Activated B cell treated with CpG ODN at 0.5 μM for 24 hours (primary cell): ENCODE results near the gene SPATS2L. TPM values are rescaled to one million over a fixed set of nuclear protein-coding genes. Genes with fewer than 3 reads are reported as not detected.

Source experiments
- ATAC-seq: fragments of 200-7000 bp; cut with Tn5 transposase; one replicate; pipeline ENCODE4 v1.10.0; 2021; ENCODE audit warnings: low read depth, mild to moderate bottlenecking, moderate library complexity
- CTCF ChIA-PET: fragments of 350-600 bp; sonication (Branson Sonifier 250); formaldehyde crosslinking; loops from one replicate; lab custom pipeline; 2021; ENCODE audit warnings: antibody characterized with exemption; lab: Charles Lee
- POLR2A ChIA-PET: fragments of 350-600 bp; sonication (Branson Sonifier 250); formaldehyde crosslinking; loops from one replicate; lab custom pipeline; 2021; ENCODE audit warnings: antibody characterized with exemption; lab: Charles Lee
- DNase-seq: peaks from one replicate; pipeline ENCODE4 v3.0.0; 2022
- H3K27ac Mint-ChIP-seq: one replicate; pipeline ENCODE4 v1.8.0; 2020; ENCODE audit warnings: mixed read lengths
- H3K27me3 Mint-ChIP-seq: one replicate; pipeline ENCODE4 v1.8.0; 2021; ENCODE audit warnings: mixed read lengths
- H3K36me3 Mint-ChIP-seq: one replicate; pipeline ENCODE4 v1.8.0; 2021; ENCODE audit warnings: low read depth, mixed read lengths
- H3K4me1 Mint-ChIP-seq: one replicate; pipeline ENCODE4 v1.8.0; 2021; ENCODE audit warnings: mixed read lengths
- H3K4me3 Mint-ChIP-seq: one replicate; pipeline ENCODE4 v1.8.0; 2020; ENCODE audit warnings: mild to moderate bottlenecking, mixed read lengths
- H3K9me3 Mint-ChIP-seq: one replicate; pipeline ENCODE4 v1.8.0; 2020; ENCODE audit warnings: mixed read lengths
- CTCF ChIP-seq: fragments of 200-600 bp; IDR thresholded peaks from one replicate; pipeline ENCODE4 v1.8.0; 2022; ENCODE audit warnings: antibody characterized with exemption, mild to moderate bottlenecking
- intact Hi-C: fragments of 100-400 bp; cut with micrococcal nuclease; formaldehyde crosslinking; loops from one replicate; pipeline ENCODE4 v1.15.1; 2024
- total RNA-seq: library from RNA; stranded (reverse); gene quantifications from 2 replicates; pipeline ENCODE4 v1.2.3, GENCODE V29; 2022

Gene SPATS2L
- total RNA-seq, 1 donor from 2014 or later, result 0.64 TPM

GRCh38 chr2:200494048-200494447, 187.6 kb downstream of the SPATS2L start:
- no peak overlapping the region for H3K27ac Mint-ChIP-seq
- intact Hi-C loops, result no loop called here
- ChIA-PET CTCF (no interaction called here), POLR2A (no interaction called here)
- H3K4me1 Mint-ChIP-seq, result no peaks in the 10 kb centered on the region
- no peaks in the 10 kb centered on the region for H3K27me3 Mint-ChIP-seq
- ATAC-seq (no peak), DNase-seq (no peak)
- TF ChIP-seq CTCF, result no peak
- no peaks in the 10 kb centered on the region for H3K9me3 Mint-ChIP-seq
- H3K36me3 Mint-ChIP-seq, result peaks cover 89% of the 10 kb centered on the region
- H3K4me3 Mint-ChIP-seq, result no peak overlapping the region

- no peak overlapping the region for H3K27ac Mint-ChIP-seq
- DNase-seq (no peak), ATAC-seq (no peak)
- H3K27me3 Mint-ChIP-seq, result no peaks in the 10 kb centered on the region
- no peak for TF ChIP-seq CTCF
- H3K36me3 Mint-ChIP-seq, result peaks cover 70% of the 10 kb centered on the region
- ChIA-PET POLR2A (no interaction called here), CTCF (no interaction called here)
- intact Hi-C loops, result no loop called here
- H3K4me1 Mint-ChIP-seq, result no peaks in the 10 kb centered on the region
- no peak overlapping the region for H3K4me3 Mint-ChIP-seq
- H3K9me3 Mint-ChIP-seq, result no peaks in the 10 kb centered on the region
Observed at GRCh38 chr2:200496696-200497095, 190.2 kb downstream of the SPATS2L start.

- DNase-seq (no peak), ATAC-seq (no peak)
- no peak overlapping the region for H3K27ac Mint-ChIP-seq
- H3K9me3 Mint-ChIP-seq, result no peaks in the 10 kb centered on the region
- TF ChIP-seq CTCF, result no peak
- no peaks in the 10 kb centered on the region for H3K4me1 Mint-ChIP-seq
- H3K36me3 Mint-ChIP-seq, result peaks cover 66% of the 10 kb centered on the region
- H3K4me3 Mint-ChIP-seq, result no peak overlapping the region
- ChIA-PET CTCF (no interaction called here), POLR2A (no interaction called here)
- no peaks in the 10 kb centered on the region for H3K27me3 Mint-ChIP-seq
- intact Hi-C loops, result no loop called here
Observed at GRCh38 chr2:200498402-200499162, 192.1 kb downstream of the SPATS2L start.

- peaks cover 54% of the 10 kb centered on the region for H3K36me3 Mint-ChIP-seq
- ATAC-seq (no peak), DNase-seq (no peak)
- no peaks in the 10 kb centered on the region for H3K27me3 Mint-ChIP-seq
- no peak overlapping the region for H3K4me3 Mint-ChIP-seq
- no peak for TF ChIP-seq CTCF
- intact Hi-C loops, result no loop called here
- no peak overlapping the region for H3K27ac Mint-ChIP-seq
- H3K4me1 Mint-ChIP-seq, result peaks cover 9% of the 10 kb centered on the region
- POLR2A ChIA-PET, result no interaction called here
- CTCF ChIA-PET, result no interaction called here
- no peaks in the 10 kb centered on the region for H3K9me3 Mint-ChIP-seq
Observed at GRCh38 chr2:200502196-200502595, 195.7 kb downstream of the SPATS2L start.

GRCh38 chr2:200506679-200507078, 200.2 kb downstream of the SPATS2L start:
- POLR2A ChIA-PET, result no interaction called here
- no peak for ATAC-seq
- H3K27me3 Mint-ChIP-seq, result no peaks in the 10 kb centered on the region
- intact Hi-C loops, result loop anchor here (5.0 kb wide), 1 partner anchor 306 kb away; the partner anchor contains the start of gene BZW1
- peaks cover 27% of the 10 kb centered on the region for H3K4me1 Mint-ChIP-seq
- H3K9me3 Mint-ChIP-seq, result no peaks in the 10 kb centered on the region
- no peak overlapping the region for H3K27ac Mint-ChIP-seq
- no peak overlapping the region for H3K4me3 Mint-ChIP-seq
- no peak for TF ChIP-seq CTCF
- CTCF ChIA-PET, result no interaction called here
- peaks cover 35% of the 10 kb centered on the region for H3K36me3 Mint-ChIP-seq
- DNase-seq, result no peak
